ENCODE results near the gene HECA.
"Not testable (repeated sequence)": the region's sequence is repeated elsewhere in the genome, so short reads cannot be mapped to it uniquely, and the experiment has no call there.

HECA gene, protein sequence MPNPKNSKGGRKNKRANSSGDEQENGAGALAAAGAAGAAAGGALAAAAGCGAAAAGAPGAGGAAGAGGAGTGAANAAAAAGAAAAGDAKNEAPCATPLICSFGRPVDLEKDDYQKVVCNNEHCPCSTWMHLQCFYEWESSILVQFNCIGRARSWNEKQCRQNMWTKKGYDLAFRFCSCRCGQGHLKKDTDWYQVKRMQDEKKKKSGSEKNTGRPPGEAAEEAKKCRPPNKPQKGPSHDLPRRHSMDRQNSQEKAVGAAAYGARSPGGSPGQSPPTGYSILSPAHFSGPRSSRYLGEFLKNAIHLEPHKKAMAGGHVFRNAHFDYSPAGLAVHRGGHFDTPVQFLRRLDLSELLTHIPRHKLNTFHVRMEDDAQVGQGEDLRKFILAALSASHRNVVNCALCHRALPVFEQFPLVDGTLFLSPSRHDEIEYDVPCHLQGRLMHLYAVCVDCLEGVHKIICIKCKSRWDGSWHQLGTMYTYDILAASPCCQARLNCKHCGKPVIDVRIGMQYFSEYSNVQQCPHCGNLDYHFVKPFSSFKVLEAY

DNA sequence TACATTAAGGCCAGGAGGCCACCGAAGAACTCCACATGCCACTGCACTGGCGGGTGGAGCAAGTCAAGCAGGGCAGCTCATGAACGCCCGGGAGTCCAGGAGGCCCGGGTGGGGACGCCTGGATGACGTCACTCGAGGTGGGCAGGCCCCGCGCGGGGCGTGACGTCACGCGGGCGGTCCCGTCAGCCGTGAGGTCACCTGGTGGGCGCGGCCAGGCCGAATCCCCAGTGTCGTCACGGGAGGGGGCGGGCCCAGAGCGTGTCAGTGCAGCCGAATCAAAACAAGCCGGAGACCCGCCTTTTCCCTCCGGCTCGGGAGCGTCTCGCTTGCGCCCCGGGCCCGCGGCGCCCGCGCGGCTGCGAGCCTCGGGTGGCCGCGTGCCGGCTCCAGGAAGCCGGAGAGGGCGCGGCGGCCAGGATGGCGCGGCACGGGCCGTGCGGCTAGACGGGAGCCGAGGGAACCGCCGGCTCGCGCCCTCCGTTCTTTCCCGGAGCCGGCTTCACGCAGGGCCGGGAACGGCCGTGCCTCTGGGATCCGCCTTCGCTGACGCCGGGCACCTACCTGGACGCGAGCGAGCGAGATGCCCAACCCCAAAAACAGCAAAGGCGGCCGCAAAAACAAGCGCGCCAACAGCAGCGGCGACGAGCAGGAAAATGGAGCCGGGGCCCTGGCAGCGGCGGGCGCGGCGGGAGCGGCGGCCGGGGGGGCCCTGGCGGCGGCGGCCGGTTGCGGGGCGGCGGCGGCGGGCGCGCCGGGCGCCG, at the start of gene HECA:
Gene HECA, plus strand, starts transcription at position 264 of the 761 bp plus-strand sequence. Its CDS starts 317 bp downstream, at position 581.
- peak; percentile 96 to 98 for DNase-seq (ENCODE audit: low read depth in 2 of 2)

DNA sequence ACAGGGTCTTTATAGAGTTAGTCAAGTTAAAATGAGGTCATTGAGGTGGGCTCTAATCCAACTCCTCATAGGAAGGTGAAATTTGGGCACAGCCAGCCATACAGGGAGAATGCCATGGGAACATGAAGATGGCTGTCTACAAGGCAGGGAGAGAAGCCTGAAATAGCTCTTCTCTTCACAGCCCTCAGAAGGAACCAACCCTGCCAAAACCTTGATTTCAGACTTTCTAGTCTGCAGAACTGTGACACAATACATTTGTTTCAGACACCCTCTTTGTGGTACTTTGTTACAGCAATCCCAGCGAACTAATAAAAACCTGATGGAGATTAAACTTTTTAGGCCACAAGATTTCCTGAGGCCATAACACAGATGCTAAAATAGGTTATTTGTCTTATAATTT, 43.1 kb upstream of the HECA start:
- no peak for DNase-seq (ENCODE audit: low read depth in 2 of 2)

DNA sequence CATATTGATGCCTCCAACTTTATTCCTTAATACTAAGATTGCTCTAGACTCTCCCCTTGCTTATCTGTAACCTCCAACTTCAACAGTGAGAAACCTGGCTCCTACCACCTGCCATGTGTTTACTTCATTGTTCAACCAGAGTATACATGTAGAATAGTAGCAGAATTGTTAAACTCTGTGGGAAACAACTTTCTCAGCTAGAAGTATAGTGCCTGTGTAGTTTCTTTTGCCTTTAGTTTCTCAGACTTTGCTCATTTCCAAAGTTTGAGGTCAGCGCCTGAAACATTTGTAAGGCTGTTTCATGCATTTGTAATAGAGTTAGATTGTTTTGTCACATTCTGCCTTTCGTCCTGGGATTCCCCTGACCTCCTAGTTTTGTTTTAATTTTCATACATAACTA, 34.9 kb upstream of the HECA start:
- DNase-seq (ENCODE audit: low read depth in 2 of 2): no peak

DNA sequence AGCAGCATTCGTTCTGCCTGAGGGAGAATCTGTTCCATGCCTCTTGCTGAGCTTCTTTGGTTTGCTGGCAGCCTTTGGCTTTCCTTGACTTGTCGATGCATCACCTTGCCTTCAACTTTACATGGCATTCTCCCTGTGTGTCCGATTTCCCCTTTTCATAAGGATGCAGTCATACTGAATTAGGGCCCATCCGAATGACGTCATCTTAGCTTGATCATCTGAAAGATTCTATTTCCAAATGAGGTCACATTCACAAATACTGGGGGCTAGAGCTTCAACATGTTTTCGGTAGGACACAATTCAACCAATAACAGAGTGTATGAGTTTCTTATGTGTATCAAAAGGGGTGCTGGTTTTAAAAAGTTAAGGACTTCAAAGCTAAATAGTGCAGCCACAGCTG, 27.8 kb upstream of the HECA start:
- DNase-seq (ENCODE audit: low read depth in 2 of 2): no peak

DNA sequence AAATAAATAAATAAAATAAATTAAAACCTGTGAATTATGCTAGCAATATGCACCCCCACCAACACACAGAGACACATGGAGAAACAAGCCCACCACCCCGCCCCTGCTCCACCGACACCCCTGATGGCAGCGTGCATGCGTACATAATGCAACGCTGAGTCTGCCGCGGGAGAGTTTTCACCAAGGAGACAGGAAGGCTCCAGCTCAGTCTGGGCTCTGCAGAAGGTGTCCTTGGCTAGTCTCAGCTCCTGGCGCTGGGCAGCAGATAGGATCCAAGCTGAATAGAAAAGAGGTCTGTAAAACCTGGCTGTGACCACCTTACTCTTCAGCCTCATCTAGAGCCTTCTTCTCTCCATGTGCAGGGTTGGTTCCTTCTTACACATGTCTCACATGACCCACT, 26.5 kb upstream of the HECA start:
- no peak for DNase-seq (ENCODE audit: low read depth in 2 of 2)

DNA sequence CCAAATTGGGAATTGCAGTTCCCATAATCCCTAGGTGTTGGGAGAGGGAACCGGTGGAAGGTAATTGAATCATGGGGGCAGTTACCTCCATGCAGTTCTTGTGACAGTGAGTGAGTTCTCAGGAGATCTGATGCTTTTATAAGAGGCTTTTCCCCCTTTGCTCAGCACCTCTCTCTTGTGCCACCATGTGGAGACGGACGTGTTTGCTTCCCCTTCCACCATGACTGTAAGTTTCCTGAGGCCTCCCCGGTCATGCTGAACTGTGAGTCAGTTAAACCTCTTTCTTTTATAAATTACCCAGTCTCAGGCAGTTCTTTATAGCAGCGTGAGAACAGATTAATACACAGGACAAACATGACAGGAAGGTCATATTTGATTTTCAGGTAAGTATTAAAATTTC, 25.3 kb upstream of the HECA start:
- no peak for DNase-seq (ENCODE audit: low read depth in 2 of 2)

DNA sequence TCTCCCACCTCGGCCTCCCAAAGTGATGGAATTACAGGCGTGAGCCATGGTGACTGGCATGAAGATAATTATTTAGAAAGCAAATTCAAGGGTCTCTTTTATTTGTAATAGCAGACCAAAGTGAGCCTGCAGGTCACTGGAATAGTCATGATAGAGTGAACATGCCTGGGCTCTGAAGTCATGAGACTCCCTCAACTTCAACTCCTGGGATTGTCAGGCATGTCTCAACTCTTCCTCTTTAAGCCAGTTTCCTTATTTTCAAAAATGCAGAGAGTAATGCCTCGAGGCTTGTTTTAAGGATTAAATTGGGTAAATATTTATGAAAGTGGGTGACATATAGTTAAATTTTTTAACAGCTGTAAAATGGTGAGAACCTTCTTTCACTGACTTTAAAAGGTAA, 22.7 kb upstream of the HECA start:
- no peak for DNase-seq (ENCODE audit: low read depth in 2 of 2)

DNA sequence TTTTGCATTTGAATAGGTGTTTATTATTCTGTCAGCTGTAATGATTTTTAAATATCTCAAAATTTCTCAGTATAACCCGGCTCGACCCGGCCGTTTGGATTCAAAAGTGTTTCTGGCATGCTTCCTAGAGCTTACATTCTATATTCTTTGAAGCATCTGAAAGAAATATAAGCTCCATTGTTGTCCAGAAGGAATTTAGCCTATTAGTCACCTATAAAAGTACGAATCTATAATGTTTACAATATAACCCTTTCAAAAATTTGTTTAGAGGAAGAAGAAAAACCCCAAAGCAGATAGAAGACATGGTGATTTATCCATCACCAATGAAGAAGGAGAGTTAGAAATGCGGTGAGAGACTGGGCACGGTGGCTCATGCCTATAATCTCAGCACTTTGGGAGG, 22.3 kb upstream of the HECA start:
- DNase-seq (ENCODE audit: low read depth in 2 of 2): no peak

DNA sequence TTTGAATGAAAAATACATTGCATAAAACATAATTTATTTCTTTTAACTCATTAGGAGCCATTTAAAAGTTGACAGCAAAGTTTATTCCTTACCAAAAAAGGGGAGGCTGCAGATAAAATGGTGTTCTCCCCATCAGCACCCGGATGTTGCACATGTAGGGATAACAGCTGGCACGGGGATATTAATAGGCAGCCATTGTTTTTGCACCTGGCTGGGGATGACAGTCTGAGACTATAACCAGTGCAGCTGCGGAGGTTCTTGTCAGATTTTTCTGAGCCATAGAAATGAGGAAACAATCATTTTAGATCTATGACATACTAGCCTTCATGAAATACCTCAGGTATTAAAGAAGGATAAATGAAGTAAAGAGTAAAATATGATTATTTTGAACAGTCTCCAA, 20.1 kb upstream of the HECA start:
- no peak for DNase-seq (ENCODE audit: low read depth in 2 of 2)

DNA sequence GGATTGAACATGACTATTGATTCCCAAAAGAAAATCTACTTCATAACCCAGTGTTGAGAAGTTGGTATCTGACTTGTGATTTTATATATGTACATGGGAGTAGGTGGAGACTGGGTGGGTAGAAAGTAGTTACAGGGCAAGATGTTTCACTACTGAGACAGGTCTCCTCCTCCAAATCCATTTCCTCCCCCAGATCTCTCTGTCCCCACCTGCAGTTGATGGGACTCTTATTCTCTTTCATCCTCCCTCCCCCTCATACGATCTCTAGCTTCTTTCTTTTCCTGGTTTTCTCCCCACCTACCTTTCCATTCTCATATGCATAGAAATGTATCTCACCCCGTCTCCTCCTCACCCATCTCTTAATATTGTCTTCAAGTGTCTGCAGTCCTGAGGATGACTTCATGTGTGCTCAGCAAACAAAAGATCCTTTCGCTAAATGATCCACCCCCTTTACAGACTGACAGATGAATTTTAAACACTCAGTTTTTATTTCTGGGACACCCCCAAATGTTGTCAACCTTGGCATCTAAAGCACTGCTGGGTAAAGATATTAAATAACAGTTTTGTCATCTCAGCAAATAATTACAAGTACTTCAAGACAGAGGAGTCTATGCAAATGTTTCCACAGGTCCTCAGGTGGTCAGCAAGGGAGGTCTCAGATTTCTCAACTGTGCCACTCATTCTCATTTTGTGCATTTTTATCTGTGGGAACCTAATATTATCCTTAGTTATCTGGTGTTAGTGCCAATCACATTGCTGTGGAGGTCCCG, 18.7 kb upstream of the HECA start:
- no peak for DNase-seq (ENCODE audit: low read depth in 2 of 2)

DNA sequence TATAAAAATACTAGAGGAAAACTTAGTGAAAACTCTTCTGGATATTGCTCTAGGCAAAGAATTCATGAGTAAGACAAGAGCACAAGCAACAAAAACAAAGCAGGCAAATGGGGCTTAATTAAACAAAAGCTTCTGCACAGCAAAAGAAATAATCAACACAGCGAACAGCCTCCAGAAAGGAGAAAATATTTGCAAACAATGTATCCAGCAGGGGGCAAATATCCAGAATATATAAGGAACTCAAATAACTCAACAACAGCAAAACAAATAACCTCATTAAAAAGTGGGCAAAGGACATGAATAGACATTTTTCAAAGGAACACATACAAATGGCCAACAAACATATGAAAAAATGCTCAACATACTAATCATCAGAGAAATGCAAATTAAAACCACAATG, 17.1 kb upstream of the HECA start:
- DNase-seq (ENCODE audit: low read depth in 2 of 2): no peak

DNA sequence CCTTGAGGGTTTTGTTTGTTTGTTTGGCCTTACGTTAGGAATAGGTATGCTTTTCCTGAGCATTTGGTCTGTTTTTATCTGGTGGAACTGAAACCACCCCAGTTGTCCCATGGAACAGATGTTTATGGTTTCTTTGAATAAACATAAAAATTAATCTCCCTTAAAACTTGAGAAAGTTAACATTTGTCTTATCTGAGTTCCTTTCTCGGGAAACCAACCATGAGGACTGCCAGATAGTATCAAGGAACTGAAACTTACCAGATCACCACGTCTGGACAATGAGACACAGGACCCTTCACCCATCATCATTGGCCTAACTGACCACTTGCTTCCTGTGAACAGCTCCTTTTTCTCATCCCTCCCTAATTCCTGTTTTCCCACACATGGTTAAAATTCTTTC, 15.3 kb upstream of the HECA start:
- no peak for DNase-seq (ENCODE audit: low read depth in 2 of 2)

DNA sequence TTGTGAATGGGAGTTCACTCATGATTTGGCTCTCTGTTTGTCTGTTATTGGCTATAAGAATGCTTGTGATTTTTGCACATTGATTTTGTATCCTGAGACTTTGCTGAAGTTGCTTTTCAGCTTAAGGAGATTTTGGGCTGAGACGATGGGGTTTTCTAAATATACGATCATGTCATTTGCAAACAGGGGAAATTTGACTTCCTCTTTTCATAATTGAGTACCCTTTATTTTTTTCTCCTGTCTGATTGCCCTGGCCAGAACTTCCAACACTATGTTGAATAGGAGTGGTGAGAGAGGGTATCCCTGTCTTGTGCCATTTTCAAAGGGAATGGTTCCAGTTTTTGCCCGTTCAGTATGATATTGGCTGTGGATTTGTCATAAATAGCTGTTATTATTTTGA, 12.1 kb upstream of the HECA start:
- not testable (repeated sequence) for DNase-seq (ENCODE audit: low read depth in 2 of 2)

DNA sequence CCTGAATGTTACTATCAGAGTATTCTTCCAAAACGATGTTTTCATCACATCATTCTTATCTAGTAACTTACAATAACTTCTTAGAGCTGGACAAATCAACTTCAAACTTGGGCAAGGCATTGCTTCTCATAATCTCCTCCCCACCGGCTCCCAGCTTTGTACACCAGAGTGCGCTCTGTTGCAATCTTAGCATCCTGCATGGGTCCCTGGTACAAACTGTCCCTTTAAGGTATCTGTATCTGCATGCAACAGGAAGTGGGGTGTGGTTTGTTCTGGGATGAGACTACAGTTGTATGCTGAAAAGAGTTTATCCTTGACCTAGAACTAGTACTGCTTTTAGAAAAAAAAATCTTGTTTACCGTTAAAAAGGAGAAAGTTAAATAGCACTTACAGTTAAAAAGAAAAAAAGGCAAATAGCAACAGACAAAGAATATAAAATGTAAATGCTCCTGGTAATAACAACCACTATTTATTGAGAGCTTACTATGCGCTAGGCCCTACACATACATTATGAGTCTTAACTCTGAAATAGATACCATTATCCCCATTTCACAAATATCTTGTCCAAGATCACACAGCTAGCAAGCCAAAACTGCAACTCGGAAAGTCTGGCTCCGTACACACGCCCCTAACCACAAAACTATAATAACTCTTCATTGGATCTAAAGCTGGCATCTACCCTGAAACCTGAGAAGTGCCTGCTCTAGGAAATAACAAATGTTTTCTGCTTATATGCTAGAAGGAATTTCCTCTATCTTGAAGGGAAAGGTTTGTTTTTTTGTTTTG, 9.8 kb upstream of the HECA start:
- DNase-seq (ENCODE audit: low read depth in 2 of 2): peak; percentile 57 to 61

DNA sequence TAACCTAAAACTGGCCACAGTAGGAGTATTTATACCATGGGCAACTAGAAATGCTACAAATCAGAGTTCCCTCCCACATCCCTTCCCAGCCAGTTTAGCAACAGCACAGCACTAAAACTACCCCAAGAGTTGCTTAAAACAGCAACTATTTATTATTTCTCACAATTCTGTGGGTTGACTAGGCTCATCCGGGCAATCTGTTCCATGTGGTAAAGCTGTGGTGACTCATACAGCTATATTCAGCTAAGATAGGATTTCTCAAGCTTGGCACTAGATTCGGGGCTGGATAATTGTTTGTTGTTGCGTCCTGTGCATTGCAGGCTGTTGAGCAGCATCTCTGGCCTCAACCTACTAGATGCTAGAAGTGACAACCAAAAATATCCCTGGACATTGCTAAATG, 8.6 kb upstream of the HECA start:
- DNase-seq (ENCODE audit: low read depth in 2 of 2): no peak

DNA sequence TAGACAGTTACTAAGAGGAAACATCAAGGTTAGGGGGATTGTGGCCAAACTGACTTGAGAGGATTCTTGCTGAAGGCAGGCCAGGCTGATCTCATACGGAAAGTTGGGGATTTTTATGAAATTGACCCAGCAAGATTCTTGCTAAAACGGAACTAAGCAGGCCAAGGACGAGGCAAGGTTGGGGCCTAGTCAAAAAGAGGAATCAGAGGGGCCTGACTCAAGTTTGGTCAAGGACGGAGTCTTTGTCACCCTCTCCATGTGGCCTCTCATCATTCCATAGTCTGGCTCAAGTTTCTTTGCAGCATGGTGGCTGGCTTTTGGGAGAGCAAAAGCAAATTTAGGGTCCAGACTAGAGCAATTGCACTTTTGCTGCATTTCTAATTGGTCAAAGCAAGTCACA, 7.9 kb upstream of the HECA start:
- no peak for DNase-seq (ENCODE audit: low read depth in 2 of 2)

DNA sequence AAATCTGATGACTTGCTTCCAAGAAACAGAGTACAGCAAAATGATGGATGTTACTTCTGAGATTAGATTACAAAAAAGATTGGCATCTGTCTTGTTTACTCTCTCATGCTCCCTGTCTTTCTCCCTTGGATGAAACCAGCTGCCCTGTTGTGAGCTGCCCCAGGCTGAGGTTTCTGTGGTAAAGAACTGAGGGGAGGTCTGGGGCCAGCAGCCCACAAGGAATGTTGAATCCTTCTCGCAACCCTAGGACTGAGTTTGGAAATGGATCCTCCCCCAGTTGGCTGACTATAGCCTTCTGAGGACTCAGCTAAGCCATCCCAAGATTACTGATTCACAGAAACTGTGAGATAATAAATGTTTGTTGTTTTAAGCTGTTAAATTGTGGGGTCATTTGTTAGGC, 5.6 kb upstream of the HECA start:
- no peak for DNase-seq (ENCODE audit: low read depth in 2 of 2)

DNA sequence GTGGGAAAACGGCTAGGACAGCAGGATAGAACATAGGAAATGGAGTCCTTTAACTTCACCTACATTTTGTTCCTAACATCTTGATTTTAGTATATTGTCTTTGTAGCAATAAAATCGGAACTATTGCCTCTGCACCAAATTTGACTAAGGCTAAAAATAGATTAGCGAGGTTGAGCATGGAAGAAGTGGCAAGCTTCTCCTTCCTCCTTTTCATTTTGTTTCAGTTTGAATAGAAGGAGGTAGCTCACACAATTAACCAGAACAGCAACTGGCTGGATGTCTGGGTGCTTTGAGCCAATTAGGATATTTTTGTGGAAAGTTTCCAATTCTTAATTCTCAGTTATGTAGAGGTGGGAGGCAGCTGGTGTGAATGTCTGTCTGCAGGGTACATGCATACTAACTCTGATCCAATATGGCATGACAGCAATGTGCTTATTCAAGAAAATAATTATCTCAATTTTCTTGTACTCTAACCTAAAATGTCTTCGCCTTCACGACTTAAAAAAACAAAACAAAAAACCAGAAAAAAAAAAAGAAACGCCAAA, 3.1 kb upstream of the HECA start:
- DNase-seq (ENCODE audit: low read depth in 2 of 2): no peak

DNA sequence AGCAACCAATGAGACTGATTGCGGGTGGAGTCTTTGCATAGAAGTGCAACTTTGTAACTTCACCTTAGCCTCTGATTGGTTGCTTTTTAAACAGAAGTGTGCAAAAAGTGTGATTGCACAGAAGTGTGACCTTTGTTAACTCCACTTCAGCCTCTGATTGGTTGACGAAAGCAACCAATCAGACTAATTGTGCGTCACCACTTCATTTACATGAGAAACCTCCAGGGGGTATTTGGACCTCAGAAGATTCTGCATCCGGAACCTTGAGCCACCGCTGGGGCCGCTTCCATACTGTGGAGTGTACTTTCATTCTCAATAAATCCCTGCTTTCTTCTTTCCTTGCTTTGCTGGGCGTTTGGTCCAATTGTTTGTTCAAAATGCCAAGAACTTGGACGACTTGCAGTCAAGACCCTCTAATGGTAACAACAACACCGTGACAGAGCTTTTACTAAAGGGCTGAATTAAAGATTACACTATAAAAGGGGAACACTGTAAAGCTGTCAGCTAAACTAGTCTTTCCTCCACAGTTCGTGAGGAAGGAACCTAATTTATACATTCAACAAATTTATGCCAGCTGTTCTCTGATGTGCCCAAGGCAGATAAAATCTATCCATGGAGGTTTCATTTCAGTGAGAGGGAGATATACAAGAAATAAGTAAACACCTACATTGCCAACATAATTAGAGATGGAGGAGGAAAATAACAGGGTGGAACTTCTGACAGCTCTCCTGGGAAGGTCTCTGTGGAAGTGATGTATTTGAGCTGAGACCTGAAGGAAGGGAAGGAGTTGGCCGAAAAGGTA, 1.4 kb upstream of the HECA start:
- no peak for DNase-seq (ENCODE audit: low read depth in 2 of 2)

DNA sequence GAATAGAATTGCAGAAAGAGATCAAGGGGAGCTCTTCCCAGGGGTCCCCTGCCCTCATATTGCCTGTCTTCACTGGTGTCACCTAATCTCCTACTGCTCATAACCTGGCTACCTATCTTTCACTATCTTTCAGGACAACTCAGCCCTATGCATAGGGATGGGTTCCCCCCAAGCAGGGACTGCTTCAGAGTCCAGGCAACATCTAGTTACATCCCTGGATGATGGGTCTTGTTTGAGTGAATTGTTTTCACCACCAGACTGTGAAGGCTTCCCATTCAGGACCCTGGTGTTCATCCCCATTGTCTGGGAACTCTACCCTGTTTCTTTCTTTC, 850 bp upstream of the HECA start:
- DNase-seq (ENCODE audit: low read depth in 2 of 2): no peak
